ENCODE measurements around the gene NHEJ1.

DNA sequence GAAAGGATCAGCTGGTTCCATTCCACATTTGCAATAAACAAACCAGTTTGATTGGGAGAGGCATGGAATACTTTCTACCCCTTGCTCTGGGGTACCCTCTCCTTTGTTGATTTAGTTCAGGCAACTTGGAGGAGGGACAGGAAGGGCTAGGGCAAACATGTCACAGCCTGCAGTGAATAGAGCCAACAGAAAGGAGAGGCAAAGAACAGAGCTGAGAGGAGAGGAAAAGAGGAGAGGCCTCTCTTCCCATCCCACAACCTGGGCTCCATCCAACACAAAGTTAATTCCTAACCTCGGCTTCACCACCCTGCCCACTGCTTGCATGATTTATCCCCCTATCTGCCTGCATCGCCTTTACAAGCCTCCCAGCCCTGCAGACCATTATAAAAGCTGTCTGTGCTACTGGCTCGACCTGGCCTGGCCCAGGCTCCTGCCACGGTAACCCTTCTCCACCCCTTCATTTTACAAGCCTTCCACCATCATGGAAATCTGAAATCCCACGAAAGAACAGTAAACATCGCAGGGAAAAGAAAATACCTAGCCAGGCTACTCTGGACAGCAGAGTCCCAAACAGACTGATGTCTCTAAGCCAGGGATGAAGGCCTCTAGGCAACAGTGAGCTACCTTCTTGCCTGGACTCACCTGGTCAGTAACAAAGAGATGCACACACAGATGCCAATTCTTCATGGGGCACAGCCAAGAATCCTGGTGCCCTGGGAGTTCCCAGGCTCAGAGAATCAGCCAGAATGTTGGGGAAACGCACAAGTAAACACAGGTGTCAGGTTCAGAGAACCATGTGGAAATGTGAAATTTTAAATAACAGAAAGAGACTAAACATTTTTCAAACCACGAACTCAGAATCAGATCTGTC lies 43.6 kb downstream of the NHEJ1 start:
- TF ChIP-seq CTCF (IDR thresholded peaks at IDR 0.05 in 2 of 3, conservative IDR thresholded peaks at IDR 0.05 in 1 of 3; ENCODE audit: borderline replicate concordance in 1 of 3, insufficient read depth in 1 of 3, low read depth in 2 of 3, low read length in 2 of 3) (no peak), POLR2A (IDR thresholded peaks at IDR 0.05; ENCODE audit: borderline replicate concordance, extremely low read depth, insufficient read depth, insufficient read length) (no peak), SP1 (IDR thresholded peaks at IDR 0.05; ENCODE audit: low read depth) (no peak), POLR2AphosphoS5 (IDR thresholded peaks at IDR 0.05; ENCODE audit: low read depth, low read length) (no peak), SRF (IDR thresholded peaks at IDR 0.05; ENCODE audit: low read depth) (no peak), JUND (IDR thresholded peaks at IDR 0.05) (no peak), RAD21 (IDR thresholded peaks at IDR 0.05; ENCODE audit: low read depth) (no peak), EZH2 (IDR thresholded peaks at IDR 0.05) (no peak), ZNF274 (IDR thresholded peaks at IDR 0.05; ENCODE audit: low read depth, low read length) (no peak)
- TF ChIP-seq, protein P1, sequence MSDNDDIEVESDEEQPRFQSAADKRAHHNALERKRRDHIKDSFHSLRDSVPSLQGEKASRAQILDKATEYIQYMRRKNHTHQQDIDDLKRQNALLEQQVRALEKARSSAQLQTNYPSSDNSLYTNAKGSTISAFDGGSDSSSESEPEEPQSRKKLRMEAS (IDR thresholded peaks at IDR 0.05): no peak

Data from HCT116 (cell line).